Measurements from ENCODE around the gene PLEKHG5. TPM values are rescaled to one million over a fixed set of nuclear protein-coding genes. Genes with fewer than 3 reads are reported as not detected.

PLEKHG5 gene
- total and polyA plus RNA-seq, 9 donors: 2.0 to 13.1 (median 9.4) TPM

DNA sequence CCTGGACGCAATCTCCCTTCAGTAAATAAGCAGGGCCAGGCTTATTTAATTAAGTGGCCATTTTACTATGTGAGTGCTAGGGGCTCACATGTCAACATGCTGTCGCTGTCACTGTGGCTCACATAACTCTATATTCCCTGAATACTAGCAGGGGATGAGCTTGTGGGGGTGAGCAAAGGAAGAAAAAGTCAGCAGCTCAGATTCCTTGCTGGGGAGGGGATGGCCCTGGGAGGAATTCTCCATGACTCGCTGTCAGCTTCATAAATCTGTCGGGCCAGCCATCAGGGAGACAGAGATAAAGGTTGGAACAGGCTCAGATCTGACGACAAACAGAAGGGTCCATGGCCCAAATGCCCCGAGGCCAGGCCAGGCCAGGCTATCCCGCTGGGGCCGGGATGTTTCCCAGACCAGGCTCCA, 26.0 kb upstream of the PLEKHG5 start:
- no peaks in the 10 kb centered on the region for H3K36me3 ChIP-seq
- H3K4me3 ChIP-seq: no peak overlapping the region
- WGBS, 3 donors: 41 to 53% (median 47%) methylated on average over 8 of the region's 8 CpGs
- H3K4me1 ChIP-seq (ENCODE audit: insufficient read depth): peaks cover 5% of the 10 kb centered on the region
- no peaks in the 10 kb centered on the region for H3K9me3 ChIP-seq
- DNase-seq: no peak
- no peak for TF ChIP-seq EP300 (IDR thresholded peaks at IDR 0.05)
- no peak for TF ChIP-seq POLR2A (IDR thresholded peaks at IDR 0.05)
- TF ChIP-seq, protein P1, sequence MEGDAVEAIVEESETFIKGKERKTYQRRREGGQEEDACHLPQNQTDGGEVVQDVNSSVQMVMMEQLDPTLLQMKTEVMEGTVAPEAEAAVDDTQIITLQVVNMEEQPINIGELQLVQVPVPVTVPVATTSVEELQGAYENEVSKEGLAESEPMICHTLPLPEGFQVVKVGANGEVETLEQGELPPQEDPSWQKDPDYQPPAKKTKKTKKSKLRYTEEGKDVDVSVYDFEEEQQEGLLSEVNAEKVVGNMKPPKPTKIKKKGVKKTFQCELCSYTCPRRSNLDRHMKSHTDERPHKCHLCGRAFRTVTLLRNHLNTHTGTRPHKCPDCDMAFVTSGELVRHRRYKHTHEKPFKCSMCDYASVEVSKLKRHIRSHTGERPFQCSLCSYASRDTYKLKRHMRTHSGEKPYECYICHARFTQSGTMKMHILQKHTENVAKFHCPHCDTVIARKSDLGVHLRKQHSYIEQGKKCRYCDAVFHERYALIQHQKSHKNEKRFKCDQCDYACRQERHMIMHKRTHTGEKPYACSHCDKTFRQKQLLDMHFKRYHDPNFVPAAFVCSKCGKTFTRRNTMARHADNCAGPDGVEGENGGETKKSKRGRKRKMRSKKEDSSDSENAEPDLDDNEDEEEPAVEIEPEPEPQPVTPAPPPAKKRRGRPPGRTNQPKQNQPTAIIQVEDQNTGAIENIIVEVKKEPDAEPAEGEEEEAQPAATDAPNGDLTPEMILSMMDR (IDR thresholded peaks at IDR 0.05): no peak
- H3K27ac ChIP-seq: no peak overlapping the region
- intact Hi-C loops (cut with DNase I): no loop called here
- no peaks in the 10 kb centered on the region for H3K27me3 ChIP-seq

DNA sequence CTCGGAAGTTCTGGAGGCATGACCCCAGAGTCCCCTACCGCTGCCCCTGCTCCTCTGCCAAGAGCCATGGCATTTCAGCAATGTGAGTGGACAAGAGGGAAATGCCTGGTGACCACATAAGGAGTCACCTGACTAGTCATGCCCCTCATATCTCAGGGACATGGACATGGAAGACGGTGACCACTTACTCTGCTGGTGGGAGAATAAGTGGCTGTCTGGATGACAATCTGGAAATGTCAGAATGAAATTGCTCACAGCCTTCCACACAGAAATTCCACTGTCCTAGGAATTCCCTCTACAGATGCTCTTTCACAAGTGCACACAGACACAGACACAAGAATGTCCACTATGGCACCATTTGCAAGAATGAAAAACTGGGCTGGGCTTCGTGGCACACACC, 24.3 kb upstream of the PLEKHG5 start:
- no peaks in the 10 kb centered on the region for H3K27me3 ChIP-seq
- TF ChIP-seq, protein P1 (IDR thresholded peaks at IDR 0.05): no peak
- TF ChIP-seq POLR2A (IDR thresholded peaks at IDR 0.05) (no peak), EP300 (IDR thresholded peaks at IDR 0.05) (no peak)
- 89 to 94% (median 93%) methylated on average over 4 of the region's 4 CpGs for WGBS, 3 donors
- no peaks in the 10 kb centered on the region for H3K36me3 ChIP-seq
- no peak overlapping the region for H3K27ac ChIP-seq
- peaks cover 5% of the 10 kb centered on the region for H3K4me1 ChIP-seq (ENCODE audit: insufficient read depth)
- intact Hi-C loops (cut with DNase I): no loop called here
- no peaks in the 10 kb centered on the region for H3K9me3 ChIP-seq
- H3K4me3 ChIP-seq: no peak overlapping the region
- no peak for DNase-seq

DNA sequence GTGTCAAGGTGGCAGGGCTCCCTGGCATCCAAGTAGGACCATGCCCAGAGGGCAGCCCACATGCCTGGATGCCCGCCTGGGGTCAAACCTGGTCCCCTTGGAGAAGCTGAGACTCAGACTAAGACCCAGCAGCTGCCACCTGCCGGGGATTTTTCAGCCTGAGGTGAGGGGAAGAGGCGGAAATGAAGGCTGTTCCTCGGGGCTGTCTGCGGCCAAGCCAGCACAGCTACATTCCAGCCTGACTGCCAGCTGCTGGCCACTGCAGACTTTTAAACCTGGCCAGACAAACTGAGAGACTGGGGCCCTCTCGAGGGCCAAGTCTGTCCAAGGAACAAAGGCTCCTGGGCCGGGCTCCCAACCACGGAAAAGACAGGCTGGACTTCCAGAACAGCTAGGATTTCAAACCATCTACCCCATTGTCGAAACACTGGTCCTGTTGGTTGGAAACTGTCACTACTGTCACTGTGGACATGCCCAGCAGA, 21.9 kb upstream of the PLEKHG5 start:
- Histone ChIP-seq H3K4me1 (ENCODE audit: insufficient read depth) (peaks cover 3% of the 10 kb centered on the region), H3K4me3 (no peak overlapping the region), H3K36me3 (no peaks in the 10 kb centered on the region), H3K9me3 (no peaks in the 10 kb centered on the region), H3K27me3 (no peaks in the 10 kb centered on the region), H3K27ac (no peak overlapping the region)
- TF ChIP-seq, protein P1 (IDR thresholded peaks at IDR 0.05): no peak
- no peak for TF ChIP-seq POLR2A (IDR thresholded peaks at IDR 0.05)
- TF ChIP-seq EP300 (IDR thresholded peaks at IDR 0.05): no peak
- no peak for DNase-seq
- 80 to 85% (median 81%) methylated on average over 9 of the region's 9 CpGs for WGBS, 3 donors
- intact Hi-C loops (cut with DNase I): no loop called here

DNA sequence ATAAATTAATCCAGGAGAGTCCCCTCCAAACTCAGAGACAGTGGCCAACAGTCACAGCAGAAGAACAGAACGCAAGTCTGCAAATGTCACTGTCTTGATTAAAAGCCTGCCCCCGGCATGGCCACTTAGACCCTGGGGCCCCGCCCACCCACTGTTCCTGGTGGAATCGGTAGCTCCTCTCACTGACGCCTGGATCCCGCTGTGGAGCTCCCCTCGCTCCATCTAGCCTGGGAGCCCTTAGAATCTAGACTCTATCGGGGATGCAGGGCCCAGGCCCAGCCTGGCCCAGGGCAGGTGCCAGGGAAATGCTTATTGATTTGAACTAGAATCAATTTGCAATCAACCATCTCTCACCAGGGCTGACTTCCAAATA, 21.4 kb upstream of the PLEKHG5 start:
- no peaks in the 10 kb centered on the region for H3K36me3 ChIP-seq
- H3K4me3 ChIP-seq: no peak overlapping the region
- no peaks in the 10 kb centered on the region for H3K27me3 ChIP-seq
- no peak for DNase-seq
- intact Hi-C loops (cut with DNase I): no loop called here
- 82 to 88% (median 86%) methylated on average over 8 of the region's 8 CpGs for WGBS, 3 donors
- H3K27ac ChIP-seq: no peak overlapping the region
- H3K9me3 ChIP-seq: no peaks in the 10 kb centered on the region
- peaks cover 3% of the 10 kb centered on the region for H3K4me1 ChIP-seq (ENCODE audit: insufficient read depth)
- TF ChIP-seq, protein P1 (IDR thresholded peaks at IDR 0.05): no peak
- TF ChIP-seq EP300 (IDR thresholded peaks at IDR 0.05) (no peak), POLR2A (IDR thresholded peaks at IDR 0.05) (no peak)
